ENCODE data around the gene KCNJ6.
A peak's percentile ranks its signal among the peaks of the same experiment; 100 is the strongest.
"Not testable (repeated sequence)": the region's sequence is repeated elsewhere in the genome, so short reads cannot be mapped to it uniquely, and the experiment has no call there.

The KCNJ6 gene

DNA sequence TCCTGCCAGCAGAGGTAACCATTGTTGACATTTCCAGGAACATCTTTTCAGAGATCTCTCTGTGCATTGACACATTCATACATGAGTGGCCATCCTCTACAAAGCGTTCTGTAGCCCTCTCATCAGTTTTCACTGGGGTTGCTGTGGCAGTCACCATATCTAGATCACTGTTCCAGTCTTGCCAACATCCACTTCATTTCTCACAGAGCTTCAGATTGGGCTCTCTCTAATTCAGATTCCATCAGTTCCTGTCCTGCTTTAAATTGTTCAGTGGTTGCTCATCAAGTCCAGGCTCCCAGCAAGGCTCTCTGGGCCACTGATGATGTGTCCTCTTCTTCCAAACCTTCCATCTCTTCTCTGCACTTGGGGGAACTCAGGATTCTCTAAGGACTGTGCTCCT is 173.7 kb downstream of the KCNJ6 start:
- no peak for DNase-seq (ENCODE audit: low read depth in 4 of 4, low spot score in 1 of 4)

DNA sequence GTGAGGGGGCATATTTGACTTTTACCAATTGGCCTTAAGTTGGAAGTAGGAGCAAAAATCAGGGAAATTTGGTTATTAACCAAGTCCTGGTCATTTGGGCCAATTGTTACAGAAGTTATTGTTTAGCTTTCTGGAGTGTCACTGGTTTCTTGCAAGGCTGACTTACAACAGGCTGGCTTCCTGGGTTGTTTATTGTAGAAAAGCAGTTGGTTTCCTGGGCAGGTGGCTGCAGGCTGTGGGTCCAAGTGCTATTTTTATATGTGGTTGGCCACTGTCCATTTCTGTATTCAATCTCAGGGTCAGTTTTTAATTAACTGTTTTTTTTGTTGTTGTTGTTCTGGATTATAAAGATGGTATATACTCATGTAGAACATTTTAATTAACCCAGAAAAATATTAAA is 174.1 kb downstream of the KCNJ6 start:
- DNase-seq (ENCODE audit: low read depth in 4 of 4, low spot score in 1 of 4): no peak

DNA sequence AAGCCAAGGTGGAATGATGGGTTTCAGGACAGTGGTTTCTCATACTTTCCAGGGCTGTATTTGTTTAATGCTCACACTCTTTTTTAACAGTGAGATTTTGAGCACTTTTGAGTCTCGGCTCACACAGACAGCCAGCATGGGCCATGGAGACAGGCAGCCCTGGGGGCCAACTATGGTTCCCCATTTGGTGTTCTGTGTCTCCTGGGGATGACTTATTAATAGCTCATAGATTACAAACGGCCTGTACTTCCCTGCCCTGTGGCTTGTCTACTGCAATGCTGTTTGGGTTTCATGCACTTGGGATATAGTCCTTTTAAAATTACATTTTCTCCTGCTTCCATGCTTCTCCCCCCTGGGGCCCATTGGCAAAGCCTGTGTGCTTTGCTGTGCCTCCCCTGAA is 178.3 kb downstream of the KCNJ6 start:
- DNase-seq (ENCODE audit: low read depth in 4 of 4, low spot score in 1 of 4): no peak

DNA sequence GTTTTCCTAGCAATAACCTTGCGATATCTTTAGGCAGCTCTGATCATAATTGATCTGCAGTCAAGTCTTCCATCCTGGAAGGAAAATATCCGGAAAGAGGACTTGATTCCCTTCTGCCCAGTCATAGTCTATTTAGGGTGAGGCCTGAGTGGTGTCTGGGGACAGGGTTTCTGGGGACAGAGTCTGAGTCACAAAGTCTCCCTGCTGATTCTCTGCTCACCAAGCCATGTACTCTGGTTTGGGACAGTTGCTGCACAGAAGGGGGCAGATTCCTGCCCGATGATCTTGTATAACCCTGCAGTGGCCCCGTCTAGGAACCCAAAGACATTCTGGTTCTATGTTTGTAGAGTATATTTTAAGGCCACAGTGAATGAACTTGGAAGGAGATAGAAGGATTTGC is 178.8 kb downstream of the KCNJ6 start:
- DNase-seq (ENCODE audit: low read depth in 4 of 4, low spot score in 1 of 4): no peak

DNA sequence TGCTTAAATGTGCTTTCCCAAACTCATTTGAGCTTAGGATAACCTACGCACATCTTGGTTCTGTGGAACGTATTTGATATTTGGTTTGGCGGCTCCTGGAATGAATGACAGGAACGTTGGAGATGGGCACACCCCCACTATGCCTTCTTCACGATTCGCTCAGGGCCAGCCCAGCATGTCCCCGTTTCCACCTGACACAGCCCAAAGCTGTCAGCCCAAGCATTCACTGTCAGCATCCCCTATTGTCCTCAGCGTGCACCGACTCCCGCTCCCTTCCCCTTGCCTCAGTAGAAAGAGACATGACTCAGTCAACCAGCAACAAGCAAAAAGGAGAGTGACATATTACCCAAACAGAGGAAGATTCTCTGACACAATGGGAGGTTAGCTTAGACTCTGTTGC is 181.4 kb downstream of the KCNJ6 start:
- DNase-seq (ENCODE audit: low read depth in 4 of 4, low spot score in 1 of 4): no peak

DNA sequence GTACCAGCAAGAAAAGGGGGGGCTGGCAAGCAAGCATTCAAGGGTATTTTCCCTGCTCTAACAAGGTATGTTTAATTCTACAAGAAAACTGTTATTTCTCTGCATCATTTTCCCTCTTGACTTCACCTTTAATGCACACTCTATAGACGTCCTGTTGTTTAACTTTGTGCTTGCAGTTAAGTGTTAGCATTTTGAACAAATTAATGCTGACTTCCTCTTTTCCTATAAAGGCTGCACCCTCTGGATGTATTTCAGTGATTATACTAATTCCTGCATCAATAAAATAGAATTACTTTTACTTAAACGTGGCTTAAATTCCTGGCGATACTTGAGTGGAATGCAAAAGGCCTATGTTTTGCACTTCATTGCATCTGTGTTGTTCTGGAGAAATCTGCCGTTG is 183.3 kb downstream of the KCNJ6 start:
- no peak for DNase-seq (ENCODE audit: low read depth in 4 of 4, low spot score in 1 of 4)

DNA sequence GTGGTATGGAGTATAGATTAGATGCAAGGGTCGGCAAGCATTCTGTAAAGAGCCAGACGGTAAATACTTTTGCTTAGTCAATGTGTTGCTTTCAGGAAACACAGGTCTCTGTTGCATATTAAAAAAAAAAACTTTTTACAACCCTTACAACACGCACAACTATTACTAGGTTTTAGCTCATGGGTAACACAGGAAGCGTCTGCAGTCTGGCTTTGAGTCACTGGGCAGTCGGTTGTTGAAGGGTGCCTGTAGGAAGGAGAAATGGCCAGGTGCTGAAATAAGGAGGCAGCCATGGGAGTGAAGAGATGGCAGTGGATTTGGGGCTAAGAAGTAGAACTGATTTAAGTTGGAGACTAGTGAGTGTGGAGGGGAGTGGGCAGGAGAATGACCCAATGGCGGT is 192.1 kb downstream of the KCNJ6 start:
- no peak for DNase-seq (ENCODE audit: low read depth in 4 of 4, low spot score in 1 of 4)

DNA sequence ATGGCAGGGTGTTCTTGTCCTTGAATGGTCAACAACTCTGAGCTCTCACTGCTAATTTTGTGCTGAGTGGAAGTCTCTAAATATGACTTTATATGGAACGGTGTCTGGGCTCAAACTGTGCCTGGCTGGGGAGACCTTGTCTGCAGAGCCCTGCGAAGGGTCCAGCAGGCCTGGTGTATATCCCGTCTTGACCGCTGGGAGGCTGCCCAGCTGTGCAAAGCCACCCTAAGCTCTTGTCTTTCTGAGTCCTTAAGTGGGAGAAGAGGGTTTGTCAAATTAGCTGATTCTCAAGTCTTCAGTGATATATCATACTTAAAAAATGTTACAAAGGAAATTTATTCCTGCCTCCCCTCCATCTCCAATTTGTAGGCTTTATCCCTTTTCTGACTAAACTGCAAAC is 198.7 kb downstream of the KCNJ6 start:
- no peak for DNase-seq (ENCODE audit: low read depth in 4 of 4, low spot score in 1 of 4)

DNA sequence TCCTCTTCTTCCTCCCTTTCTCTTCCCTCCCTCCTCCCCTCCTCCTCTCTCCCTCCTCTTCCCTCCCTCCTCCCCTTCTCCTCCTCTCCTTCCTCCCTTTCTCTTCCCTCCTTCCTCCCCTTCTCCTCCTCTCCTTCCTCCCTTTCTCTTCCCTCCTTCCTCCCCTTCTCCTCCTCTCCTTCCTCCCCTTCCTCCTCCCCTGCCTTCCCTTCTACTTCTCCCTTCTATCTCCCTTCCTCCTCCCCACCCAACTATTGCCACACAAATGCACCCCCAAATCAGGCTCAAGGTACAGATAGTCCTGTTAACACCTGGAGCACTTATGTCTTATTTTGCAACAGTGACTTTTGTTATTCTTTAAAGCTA is 203.7 kb downstream of the KCNJ6 start:
- not testable (repeated sequence) for DNase-seq (ENCODE audit: low read depth in 4 of 4, low spot score in 1 of 4)

DNA sequence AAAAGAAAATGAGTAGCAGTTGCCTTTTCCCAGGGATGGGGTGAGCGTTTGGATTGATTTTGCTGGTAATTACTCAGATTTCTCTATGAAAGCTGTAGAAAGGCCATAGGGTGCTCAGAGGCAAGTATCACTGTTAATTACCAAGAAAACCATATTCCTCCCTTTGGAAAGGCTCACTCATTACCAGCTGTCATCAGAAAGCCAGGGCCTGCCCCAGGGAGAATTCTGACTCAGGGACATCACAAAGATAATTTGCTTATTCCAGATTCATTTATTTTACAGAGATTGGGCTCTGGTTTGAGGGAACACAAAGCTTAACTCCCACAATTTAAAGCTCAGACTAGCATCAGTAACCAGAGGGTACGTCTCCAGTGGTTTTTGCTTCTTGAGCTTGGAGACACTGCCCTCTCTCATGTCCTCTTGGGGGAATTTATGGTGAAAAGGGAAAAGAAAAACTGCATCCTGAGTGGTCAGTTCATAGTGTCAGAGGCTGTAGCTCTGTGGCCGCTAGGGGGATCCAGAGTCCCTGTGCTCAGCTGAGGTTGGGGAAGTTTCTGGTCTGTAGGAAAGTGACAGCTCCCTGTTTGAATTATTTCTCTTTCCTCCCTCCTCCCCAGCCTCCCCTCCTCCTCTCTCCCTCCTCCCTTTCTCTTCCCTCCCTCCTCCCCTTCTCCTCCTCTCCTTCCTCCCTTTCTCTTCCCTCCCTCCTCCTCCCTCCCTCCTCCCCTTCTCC is 204.3 kb downstream of the KCNJ6 start:
- peak in 2 of 4 experiments; percentile 6 to 21 for DNase-seq (ENCODE audit: low read depth in 4 of 4, low spot score in 1 of 4)

DNA sequence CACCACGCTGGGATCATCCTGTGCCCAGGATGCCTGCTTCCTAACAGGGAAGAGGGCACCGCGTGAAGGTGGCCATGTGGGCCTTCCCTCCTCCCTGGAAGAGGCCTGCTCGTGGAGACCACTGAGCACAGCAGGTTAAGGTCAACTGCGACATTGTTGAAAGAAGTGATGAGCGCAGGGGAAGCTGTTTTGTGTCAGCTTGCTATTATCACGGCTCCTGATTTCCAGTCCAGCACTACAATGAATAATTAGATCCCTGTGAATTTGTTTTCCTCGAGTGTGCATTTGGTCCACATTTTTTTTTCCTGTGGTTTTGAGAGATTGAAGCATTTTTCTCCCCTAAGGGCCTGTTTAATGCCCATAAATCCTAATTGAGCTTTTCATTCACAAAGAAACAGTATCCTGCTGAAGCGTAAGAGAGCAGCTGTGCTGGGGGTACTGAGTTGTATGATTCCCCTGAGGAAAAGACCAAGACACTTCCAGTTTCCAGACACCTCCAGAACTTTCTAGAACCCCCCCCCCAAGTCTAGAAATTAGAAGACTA is 204.9 kb downstream of the KCNJ6 start:
- DNase-seq (ENCODE audit: low read depth in 4 of 4, low spot score in 1 of 4): no peak

DNA sequence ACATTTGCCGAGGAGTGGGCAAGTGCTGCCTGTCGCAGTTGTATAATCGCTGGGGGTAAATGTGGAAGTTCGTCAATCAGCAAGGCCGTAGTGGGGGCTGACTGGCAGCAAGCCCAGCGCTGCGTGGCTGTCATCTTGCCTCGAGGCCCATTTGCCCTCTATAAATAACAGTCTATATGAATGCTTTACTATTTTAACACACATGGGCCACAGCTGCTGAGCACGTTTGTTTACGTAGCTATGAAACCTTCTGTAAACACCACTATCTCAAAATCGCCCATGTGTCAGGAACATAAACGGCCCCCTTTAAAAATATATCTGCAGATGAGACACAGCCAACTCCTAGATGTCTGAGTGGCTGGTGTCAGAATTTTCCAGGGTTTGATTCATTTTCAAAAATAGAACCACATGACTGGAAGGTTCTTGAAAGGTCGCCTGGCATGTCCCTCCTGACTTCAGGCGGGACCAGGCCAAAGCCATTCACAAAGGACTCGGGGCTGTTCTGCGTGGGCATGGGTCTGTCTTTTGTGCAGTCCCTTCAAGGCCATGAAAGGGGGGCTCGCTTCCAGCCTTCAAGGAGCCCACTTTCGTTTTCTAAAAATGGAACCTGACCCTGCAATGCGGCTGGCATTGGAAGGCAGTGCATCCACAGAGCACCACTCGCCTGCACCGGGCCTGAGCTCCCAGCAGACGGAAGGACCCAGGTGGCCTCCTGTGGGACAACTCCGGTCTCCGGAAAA is 205.5 kb downstream of the KCNJ6 start:
- DNase-seq (ENCODE audit: low read depth in 4 of 4, low spot score in 1 of 4): no peak

DNA sequence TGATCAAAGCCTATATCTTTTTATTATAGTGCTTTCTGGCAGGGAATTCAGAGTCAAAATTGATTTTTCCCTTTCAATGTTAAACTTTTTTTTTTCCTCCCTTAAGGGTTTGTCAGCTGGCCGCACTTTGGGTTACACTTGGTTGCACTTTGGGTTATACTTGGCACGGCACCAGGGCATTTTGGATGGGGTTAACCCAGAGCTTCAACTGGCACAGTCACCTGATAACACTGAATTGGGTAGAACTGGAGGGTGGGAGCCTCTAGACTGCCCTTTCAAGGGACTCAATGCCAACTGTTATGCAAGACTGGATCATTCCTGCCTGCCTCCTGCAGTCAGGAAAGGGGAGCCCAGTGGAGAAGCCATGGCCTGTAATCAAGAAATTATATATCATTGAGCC is 211.5 kb downstream of the KCNJ6 start:
- DNase-seq (ENCODE audit: low read depth in 4 of 4, low spot score in 1 of 4): no peak

DNA sequence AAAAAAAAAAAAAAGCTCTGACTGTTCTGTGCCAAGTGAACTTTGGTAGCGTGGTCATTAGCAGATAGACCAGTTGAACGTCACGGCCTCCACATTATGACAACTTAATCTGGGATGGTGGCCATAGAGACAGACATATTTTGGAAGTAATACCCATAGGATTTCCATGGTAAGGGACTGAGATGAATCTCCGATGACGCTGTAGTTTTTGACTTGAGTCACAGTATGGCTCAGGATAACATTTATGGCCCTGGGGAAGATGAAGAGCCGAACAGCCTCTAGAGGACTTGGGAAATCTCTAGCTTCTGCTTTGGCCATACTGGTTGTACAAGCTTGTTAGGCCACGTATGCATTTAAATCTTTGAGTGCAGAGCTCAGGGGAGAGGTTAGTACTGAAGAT is 214.0 kb downstream of the KCNJ6 start:
- DNase-seq (ENCODE audit: low read depth in 4 of 4, low spot score in 1 of 4): no peak

DNA sequence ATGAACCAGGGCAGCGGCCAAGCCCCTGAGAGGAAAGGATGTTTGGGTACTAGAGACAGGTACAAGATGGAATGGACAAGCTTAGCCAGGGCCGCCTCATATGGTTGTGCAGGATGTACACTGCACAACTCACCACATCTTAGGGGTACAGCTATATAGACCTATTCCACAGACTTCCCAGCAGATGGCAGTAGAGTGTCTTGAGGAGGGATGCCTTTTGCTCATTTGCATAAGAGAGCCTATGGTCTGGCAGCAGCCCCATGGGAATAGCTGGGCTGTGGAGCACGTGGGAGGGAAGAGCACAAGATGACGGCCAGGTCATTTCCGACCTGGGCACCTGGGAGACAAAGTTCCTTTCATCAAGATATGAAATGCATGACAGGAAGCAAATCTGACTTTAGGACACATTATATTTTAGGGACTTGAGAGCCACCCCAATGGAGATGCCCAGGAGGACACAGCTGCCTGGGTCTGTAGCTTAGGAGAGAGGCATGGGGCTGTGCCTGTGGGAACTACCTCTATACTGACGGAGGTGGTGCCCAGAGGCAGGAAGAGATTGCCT is 215.5 kb downstream of the KCNJ6 start:
- no peak for DNase-seq (ENCODE audit: low read depth in 4 of 4, low spot score in 1 of 4)

DNA sequence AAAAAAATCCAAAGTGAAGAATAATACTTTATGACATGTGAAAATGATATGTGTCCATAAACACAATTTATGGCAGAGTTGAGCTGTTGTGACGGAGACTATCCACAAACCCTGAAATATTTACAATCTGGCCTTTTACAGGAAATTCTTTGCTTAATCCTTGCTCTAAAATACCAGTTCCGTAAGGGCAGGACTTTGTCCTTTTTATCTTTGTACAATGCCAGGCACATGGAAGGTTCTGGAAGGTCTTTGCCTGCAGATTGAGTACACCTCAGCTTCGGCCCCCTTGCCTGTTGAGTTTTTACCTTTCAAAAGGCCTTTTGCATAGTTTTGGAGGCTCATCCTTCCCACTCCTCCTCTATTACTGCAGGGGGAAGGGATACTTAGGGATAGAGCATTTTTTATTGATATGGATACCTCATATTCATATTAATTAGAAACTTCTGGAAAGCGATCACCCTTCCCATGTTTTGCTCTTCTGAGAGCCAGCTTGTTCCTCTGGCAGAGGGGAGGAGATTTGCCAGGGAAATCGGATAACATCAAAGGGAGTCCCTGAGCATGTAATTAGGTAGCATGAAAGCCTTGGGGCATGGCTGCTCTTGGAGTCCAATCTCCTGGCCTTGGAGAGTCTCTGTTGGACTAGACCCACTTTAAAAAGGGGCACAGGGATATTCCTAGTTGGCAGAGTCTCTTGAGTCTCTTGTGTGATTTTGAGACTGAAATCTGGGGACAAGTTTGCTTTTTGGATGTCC is 217.1 kb downstream of the KCNJ6 start:
- DNase-seq (ENCODE audit: low read depth in 4 of 4, low spot score in 1 of 4): no peak

DNA sequence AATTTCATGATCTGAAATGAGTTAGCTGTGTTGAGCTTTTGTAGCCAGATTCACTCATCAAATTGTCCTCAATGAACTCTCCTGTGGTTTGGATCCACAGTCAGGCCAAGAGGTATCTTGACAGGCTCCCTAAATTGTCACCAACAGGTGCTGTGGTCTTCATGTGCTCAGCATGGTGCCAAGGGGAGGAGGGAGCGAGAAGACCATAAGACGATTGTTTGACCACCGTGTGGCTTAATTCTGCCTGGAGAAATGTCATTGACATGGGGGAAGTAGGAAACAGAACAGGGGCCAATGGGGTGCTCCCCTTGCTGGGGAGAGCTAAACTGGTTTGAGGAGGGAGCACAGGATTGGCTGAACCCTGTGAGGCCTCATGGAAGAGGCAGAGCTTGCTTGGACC is 219.3 kb downstream of the KCNJ6 start:
- DNase-seq (ENCODE audit: low read depth in 4 of 4, low spot score in 1 of 4): no peak

DNA sequence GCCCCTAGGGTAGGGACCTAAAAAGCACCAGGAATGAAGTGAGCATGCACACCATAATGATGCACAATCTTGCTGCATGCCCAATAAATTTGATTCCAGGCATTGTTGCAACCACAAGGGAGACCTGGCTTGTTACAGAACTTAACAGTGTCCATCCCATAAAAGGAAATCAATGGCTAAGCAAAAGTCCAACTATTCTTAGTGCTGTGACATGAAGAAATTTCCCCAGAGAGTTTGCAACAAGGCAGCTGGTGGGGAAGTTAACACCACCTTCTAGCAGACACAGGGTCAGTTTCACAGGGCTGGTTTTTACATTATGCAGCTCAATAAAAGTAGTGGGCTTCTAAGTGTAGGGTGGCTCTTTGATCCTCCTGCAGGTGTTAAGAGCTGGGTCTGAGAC is 221.1 kb downstream of the KCNJ6 start:
- no peak for DNase-seq (ENCODE audit: low read depth in 4 of 4, low spot score in 1 of 4)

DNA sequence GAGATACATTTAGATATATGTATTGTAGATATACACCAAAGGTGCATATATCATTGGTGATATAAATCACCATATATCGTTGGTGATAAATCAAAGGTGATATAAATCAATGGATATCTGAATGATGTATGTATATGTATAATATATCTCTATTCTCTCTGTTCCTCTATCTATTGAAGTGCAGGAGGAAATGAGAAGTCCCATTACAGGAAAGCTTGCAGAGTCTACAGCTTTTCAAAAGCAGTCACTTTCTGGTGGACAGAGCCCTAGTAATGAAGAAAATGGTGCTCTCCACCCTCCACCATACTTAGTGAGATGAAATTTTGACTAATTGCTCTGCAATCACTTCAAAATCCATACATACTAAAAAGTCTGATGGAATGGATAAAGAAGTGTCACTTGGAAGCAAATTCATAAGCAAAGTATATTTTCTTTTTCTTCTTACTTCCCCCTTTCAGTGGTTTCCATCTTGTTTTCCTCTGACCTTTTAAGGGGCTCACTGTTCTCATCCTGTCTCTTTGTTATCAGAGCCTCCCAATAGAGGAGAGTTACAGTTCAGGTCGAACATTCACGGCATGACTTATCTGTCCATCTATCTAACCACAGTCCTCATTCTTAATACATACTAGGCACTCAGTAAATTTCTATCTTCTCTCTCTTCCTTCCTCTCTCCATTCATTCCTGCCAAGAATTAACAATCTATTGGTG is 227.2 kb downstream of the KCNJ6 start:
- no peak for DNase-seq (ENCODE audit: low read depth in 4 of 4, low spot score in 1 of 4)

DNA sequence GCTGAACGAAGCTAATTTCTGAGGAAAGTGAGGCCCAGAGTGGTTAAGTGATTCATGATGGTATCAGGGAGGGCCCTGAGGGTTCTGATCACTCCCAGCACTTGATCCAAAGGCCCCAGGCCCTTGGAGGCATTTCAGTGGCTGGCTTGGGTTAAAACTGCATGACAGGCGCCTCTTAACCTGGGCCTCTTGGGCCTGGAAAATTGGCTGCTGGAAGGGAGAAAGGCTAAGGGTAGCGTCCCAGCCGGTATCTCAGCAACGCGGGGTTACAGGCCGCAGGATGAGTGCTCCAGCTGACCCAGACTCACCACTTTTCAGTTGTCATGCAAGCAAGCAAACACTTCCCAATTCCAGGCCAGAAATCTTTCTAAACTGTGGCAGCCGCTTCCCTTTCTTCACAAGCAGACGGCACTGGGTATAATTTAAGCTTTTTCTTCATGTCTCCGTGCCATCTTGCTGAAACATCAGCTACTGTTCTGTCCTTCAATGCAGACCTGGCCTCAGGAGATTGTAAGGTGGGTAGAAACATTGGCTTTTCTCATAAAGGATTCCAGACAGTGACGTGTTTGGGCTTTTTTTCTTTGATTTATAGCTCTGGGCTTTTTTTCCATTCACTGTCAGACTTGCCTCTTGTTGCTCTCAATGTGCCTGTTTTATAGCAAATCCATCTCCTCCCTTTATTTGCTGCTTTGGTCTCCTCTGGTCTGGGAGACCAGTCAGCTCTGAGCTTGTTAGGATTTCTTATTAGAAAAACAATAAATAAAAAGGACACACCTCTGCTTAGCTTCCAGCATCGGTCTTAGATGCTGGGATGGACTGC is 229.1 kb downstream of the KCNJ6 start:
- no peak for DNase-seq (ENCODE audit: low read depth in 4 of 4, low spot score in 1 of 4)
